ENCODE measurements around the gene FOSL1.
"Not testable (repeated sequence)": the region's sequence is repeated elsewhere in the genome, so short reads cannot be mapped to it uniquely, and the experiment has no call there.

The FOSL1 gene

GRCh38 chr11:65852508-65853245, 47.5 kb downstream of the FOSL1 start:
- no peak for DNase-seq (ENCODE audit: low spot score)

DNA sequence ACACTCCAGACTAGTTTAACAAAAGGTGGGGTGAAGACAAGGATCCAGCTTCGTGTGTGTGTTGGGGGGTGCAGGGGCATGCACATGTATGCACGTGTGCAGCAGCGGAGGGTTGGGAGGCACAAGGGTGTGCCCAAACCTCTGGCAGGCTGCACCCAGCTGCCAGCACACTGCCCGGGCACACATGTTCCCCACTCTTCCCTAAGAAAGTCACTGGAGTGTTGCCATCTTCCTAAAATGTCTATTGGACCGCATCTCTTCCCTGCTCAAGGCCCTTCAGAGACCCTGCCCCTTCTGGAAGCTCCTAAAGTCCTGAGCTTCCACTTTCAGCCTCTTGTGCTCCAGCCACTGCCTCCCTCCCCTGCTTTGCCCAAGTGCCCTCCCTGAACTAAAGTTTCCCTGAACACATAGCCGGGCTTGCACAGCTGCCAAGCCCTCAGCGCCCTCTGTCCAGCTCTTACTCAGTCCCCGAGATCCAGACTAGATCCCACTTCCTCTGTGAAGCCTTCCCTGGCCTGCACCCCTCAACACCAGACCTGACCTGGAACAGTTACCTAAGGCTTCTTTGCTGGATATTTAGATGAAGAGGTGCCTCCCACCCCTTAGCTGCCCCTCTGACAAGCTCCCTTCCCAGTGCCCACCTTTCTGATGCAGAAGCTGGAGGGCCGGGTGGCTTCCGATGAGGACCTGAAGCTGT, 48.2 kb downstream of the FOSL1 start:
- DNase-seq (ENCODE audit: low spot score), result no peak

DNA sequence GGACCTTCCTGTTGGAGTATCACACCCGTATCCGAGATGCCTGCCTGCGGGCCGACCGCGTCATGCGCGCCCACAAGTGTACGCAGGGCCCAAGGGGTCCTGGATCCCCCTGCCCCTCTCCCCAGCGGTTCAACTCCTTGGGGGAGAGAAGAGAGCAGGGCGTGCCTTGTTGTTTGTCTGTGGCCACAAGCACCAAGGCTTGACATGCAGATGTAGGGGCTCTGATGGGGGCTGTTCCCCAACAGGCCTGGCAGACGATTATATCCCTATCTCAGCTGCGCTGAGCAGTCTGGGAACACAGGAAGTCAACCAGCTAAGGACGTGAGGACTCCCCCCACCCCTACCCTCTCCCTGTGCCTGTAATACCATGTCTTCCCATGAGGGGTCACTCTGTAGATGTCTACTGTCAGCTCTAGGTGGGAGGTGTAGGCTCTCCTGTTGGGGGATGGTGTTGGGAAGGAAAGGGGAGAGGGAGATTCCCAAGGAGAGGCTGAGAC, 49.1 kb downstream of the FOSL1 start:
- no peak for DNase-seq (ENCODE audit: low spot score)

GRCh38 chr11:65850217-65851082, 49.7 kb downstream of the FOSL1 start:
- DNase-seq (ENCODE audit: low spot score), result no peak

- no peak for DNase-seq (ENCODE audit: low spot score)
Measured at GRCh38 chr11:65849771-65850216, 50.4 kb downstream of the FOSL1 start.

GRCh38 chr11:65849366-65849765, 50.8 kb downstream of the FOSL1 start:
- DNase-seq (ENCODE audit: low spot score), result no peak

DNA sequence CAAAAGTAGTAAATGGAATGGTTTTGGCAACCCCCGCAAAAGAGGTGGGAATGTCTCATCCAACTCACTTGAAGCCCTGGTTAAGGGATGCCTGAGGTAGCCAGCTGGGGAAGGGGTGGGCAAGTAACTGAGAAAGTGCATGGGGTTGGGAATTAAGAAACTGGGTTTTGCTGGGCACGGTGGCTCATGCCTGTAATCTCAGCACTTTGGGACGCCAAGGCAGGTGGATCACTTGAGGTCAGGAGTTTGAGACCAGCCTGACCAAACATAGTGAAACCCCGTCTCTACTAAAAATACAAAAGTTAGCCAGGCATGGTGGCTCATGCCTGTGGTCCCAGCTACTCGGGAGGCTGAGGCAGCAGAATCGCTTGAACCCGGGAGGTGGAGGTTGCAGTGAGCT, 51.5 kb downstream of the FOSL1 start:
- not testable (repeated sequence) for DNase-seq (ENCODE audit: low spot score)

DNA sequence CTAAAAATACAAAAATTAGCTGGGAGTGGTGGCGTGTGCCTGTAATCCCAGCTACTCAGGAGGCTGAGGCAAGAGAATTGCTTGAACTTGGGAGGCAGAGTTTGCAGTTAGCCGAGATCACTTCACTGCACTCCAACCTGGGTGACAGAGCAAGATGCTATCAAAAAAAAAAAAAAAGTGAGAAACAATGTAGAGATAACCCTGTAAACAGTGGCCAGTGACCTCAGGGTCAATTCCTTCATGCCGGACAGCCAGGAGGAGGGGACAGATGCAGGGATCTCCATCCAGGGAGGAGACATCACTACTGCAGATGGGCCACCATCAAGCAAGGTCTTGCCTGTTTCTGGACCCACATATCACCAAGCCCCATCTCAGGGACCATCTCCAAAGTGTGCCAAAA, 52.4 kb downstream of the FOSL1 start:
- DNase-seq (ENCODE audit: low spot score), result no peak

- no peak for DNase-seq (ENCODE audit: low spot score)
Measured at GRCh38 chr11:65844231-65844872, 55.8 kb downstream of the FOSL1 start.

GRCh38 chr11:65843811-65844210, 56.4 kb downstream of the FOSL1 start:
- DNase-seq (ENCODE audit: low spot score), result no peak

DNA sequence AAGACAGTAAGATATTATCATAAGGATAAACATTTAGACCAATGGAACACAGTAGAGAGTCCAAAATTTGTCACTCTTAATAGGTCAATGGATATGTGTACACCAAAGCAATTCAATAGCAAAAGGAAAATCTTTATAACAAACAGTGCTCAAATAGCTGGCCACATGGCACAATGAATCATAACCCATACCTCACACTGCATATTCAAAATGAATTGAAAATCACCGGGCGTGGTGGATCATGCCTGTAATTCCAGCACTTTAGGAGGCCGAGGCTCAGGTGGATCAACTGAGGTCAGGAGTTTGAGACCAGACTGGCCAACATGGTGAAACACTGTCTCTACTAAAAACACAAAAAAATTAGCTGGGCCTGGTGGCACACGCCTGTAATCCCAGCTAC, 58.0 kb downstream of the FOSL1 start:
- no peak for DNase-seq (ENCODE audit: low spot score)

Measured in LoVo (cell line).